GM23338 (cell line): ENCODE data around the gene CTSG. TPM values are rescaled to one million over a fixed set of nuclear protein-coding genes. Genes with fewer than 3 reads are reported as not detected.
A peak's percentile ranks its signal among the peaks of the same experiment; 100 is the strongest.
"Not testable (repeated sequence)": the region's sequence is repeated elsewhere in the genome, so short reads cannot be mapped to it uniquely, and the experiment has no call there.

Experiments
- ATAC-seq: fragments of 200-7000 bp; cut with Tn5 transposase; 3 replicates; pipeline ENCODE4 v1.9.1; 2020
- DNase-seq: peaks from one replicate; pipeline ENCODE4 v3.0.0-alpha.2; 2015; ENCODE audit warnings: low spot score
- H2AFZ ChIP-seq: fragments of 200-600 bp; sonication (generic); 2 replicates; pipeline ENCODE4 v1.8.0; 2016; ENCODE audit warnings: antibody characterized with exemption, mild to moderate bottlenecking, moderate library complexity
- H3F3A ChIP-seq: fragments of 200-600 bp; sonication (generic); replicated peaks from 2 replicates; pipeline ENCODE4 v1.8.0; 2017; ENCODE audit warnings: antibody characterized with exemption, mixed run types, low read depth
- H3K27ac ChIP-seq: fragments of 200-600 bp; sonication (generic); 2 replicates; pipeline ENCODE4 v1.6.1; 2016; ENCODE audit warnings: low read depth
- H3K27me3 ChIP-seq: fragments of 200-600 bp; sonication (generic); 2 replicates; pipeline ENCODE4 v1.8.0; 2016; ENCODE audit warnings: mild to moderate bottlenecking, mixed run types, moderate library complexity; ENCODE audit not compliant: insufficient read depth
- H3K36me3 ChIP-seq: fragments of 200-600 bp; sonication (generic); 2 replicates; pipeline ENCODE4 v1.8.0; 2016; ENCODE audit warnings: mild to moderate bottlenecking; ENCODE audit not compliant: insufficient read depth
- H3K4me1 ChIP-seq: fragments of 200-600 bp; sonication (generic); 2 replicates; pipeline ENCODE4 v1.8.0; 2016; ENCODE audit warnings: mild to moderate bottlenecking, moderate library complexity; ENCODE audit not compliant: insufficient read depth
- H3K4me2 ChIP-seq: fragments of 200-600 bp; sonication (generic); 2 replicates; pipeline ENCODE4 v1.7.1; 2017; ENCODE audit warnings: mixed run types
- H3K4me3 ChIP-seq: fragments of 200-600 bp; sonication (generic); 2 replicates; pipeline ENCODE4 v1.6.1; 2016; ENCODE audit warnings: mixed run types
- H3K79me2 ChIP-seq: fragments of 200-600 bp; sonication (generic); replicated peaks from 2 replicates; pipeline ENCODE4 v1.8.0; 2017; ENCODE audit warnings: mild to moderate bottlenecking; ENCODE audit not compliant: insufficient read depth
- H3K9me2 ChIP-seq: fragments of 200-600 bp; sonication (generic); 2 replicates; pipeline ENCODE4 v1.8.0; 2017; ENCODE audit not compliant: insufficient read depth
- H4K20me1 ChIP-seq: fragments of 200-600 bp; sonication (generic); replicated peaks from 2 replicates; pipeline ENCODE4 v1.8.0; 2017; ENCODE audit warnings: mild to moderate bottlenecking; ENCODE audit not compliant: insufficient read depth
- H3K27ac Mint-ChIP-seq: 2 replicates; pipeline ENCODE4 v1.8.0; 2020; ENCODE audit warnings: inconsistent platforms, mild to moderate bottlenecking, moderate library complexity, mixed read lengths
- H3K27me3 Mint-ChIP-seq: 3 replicates; pipeline ENCODE4 v1.8.0; 2022; ENCODE audit warnings: low read depth, mild to moderate bottlenecking, moderate library complexity, mixed read lengths, inconsistent platforms; ENCODE audit not compliant: insufficient read depth, poor library complexity
- H3K36me3 Mint-ChIP-seq: 3 replicates; pipeline ENCODE4 v1.8.0; 2021; ENCODE audit warnings: low read depth, mild to moderate bottlenecking, inconsistent platforms, moderate library complexity, mixed read lengths
- H3K4me1 Mint-ChIP-seq: 3 replicates; pipeline ENCODE4 v1.8.0; 2020; ENCODE audit warnings: mild to moderate bottlenecking, inconsistent platforms, mixed read lengths
- H3K4me3 Mint-ChIP-seq: 3 replicates; pipeline ENCODE4 v1.8.0; 2021; ENCODE audit warnings: moderate library complexity, mild to moderate bottlenecking, inconsistent platforms, mixed read lengths
- H3K9me3 Mint-ChIP-seq: 3 replicates; pipeline ENCODE4 v1.8.0; 2020; ENCODE audit warnings: moderate library complexity, mild to moderate bottlenecking, inconsistent platforms, mixed read lengths
- POLR2AphosphoS5 ChIP-seq: IDR thresholded peaks from 2 replicates; pipeline ENCODE4 v1.6.1; 2016; ENCODE audit warnings: antibody characterized with exemption, low read depth
- ZNF462 ChIP-seq: fragments of 250-450 bp; sonication (Bioruptor Pico); IDR thresholded peaks from 2 replicates; pipeline ENCODE4 v1.5.0; 2020; ENCODE audit warnings: mild to moderate bottlenecking, moderate library complexity
- polyA plus RNA-seq: library from polyadenylated mRNA; unstranded; fragments of >200 nt; fragmentation: Nextera tagmentation; extraction: Ambion mirVana; gene quantifications from 2 replicates; pipeline ENCODE4 v1.2.1, GENCODE V29; 2016
- total RNA-seq: library from RNA; depleted of rRNA; stranded (reverse); fragments of >200 nt; shearing (Covaris generic); gene quantifications from 2 replicates; pipeline ENCODE4 v1.2.3, GENCODE V29; 2014; rRNA removed

Gene CTSG
- total and polyA plus RNA-seq, 2 experiments from 2014 or later, result not detected

DNA sequence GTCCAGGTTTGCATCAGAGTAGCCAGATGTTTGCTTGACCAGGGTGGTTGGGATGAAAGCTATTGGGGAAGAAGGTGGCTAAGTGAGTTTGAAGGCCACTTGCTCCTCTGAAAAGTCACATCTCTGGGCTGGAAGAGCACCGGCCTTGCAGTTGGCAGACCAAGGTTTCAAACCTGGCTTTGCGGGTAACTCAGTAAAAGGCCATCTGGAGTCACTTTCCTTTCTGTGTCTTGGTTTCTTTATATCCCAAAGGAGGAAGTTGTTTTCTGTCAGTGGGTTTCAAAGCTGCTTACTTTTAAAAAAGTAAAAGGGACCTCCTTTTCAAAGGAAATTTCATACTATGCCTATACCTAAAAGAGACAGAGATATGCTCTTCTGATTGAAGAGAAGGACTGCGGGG, 41.8 kb downstream of the CTSG start (continued):
- TF ChIP-seq ZNF462 (CRISPR knock-in tag), result no peak
- TF ChIP-seq POLR2AphosphoS5, result no peak

DNA sequence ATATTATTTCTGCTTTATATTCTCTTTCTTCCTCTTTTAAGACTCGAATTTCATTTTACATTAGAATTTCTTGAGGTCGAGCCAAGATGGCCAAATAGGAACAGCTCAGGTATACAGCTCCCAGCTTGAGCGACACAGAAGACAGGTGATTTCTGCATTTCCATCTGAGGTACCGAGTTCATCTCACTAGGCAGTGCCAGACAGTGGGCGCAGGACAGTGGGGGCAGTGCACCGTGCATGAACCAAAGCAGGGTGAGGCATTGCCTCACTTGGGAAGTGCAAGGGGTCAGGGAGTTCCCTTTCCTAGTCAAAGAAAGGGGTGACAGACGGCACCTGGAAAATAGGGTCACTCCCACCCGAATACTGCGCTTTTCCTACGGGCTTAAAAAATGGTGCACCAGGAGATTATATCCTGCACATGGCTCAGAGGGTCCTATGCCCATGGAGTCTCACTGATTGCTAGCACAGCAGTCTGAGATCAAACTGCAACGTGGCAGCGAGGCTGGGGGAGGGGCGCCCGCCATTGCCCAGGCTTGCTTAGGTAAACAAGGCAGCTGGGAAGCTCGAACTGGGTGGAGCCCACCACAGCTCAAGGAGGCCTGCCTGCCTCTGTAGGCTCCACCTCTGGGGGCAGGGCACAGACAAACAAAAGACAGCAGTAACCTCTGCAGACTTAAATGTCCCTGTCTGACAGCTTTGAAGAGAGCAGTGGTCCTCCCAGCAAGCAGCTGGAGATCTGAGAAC, 50.0 kb downstream of the CTSG start:
- H3K36me3 ChIP-seq, DNase-seq, H4K20me1 ChIP-seq, H3K4me3 Mint-ChIP-seq, ATAC-seq, H3K4me1 Mint-ChIP-seq, H3K27ac ChIP-seq, H3K27me3 ChIP-seq, H3F3A ChIP-seq, H3K27ac Mint-ChIP-seq, H3K27me3 Mint-ChIP-seq, H3K79me2 ChIP-seq, H3K36me3 Mint-ChIP-seq, H3K9me2 ChIP-seq, H3K4me1 ChIP-seq: not testable (repeated sequence)
- Histone ChIP-seq H3K4me3 (peak overlapping the region; percentile 23; the same call in 1 of the 2 replicates), H3K4me2 (peak overlapping the region; percentile 28; the same call in 1 of the 2 replicates), H2AFZ (peak overlapping the region; percentile 70)
- H3K9me3 Mint-ChIP-seq, result peaks cover 13% of the 10 kb centered on the region; the same call in 2 of the 3 replicates

Other genes with a start within 250 kb of the CTSG start
- 0.10 and 1.5 TPM in 2 replicates for gene ADCY4, start 241.2 kb downstream of the CTSG start, total RNA-seq
- 0.40 and 0.68 TPM in 2 replicates for gene ADCY4, start 241.2 kb downstream of the CTSG start, polyA plus RNA-seq
- 0.16 and 1.5 TPM in 2 replicates for gene RIPK3, start 236.3 kb downstream of the CTSG start, total RNA-seq
- 0.31 and 0.32 TPM in 2 replicates for gene RIPK3, start 236.3 kb downstream of the CTSG start, polyA plus RNA-seq
- 20.7 and 26.6 TPM in 2 replicates for gene NFATC4, start 208.1 kb downstream of the CTSG start, total RNA-seq
- 16.7 and 20.9 TPM in 2 replicates for gene NFATC4, start 208.1 kb downstream of the CTSG start, polyA plus RNA-seq
- 17.5 and 20.0 TPM in 2 replicates for gene NYNRIN, start 177.2 kb downstream of the CTSG start, total RNA-seq
- gene NYNRIN, start 177.2 kb downstream of the CTSG start, polyA plus RNA-seq, result 3.1 TPM in 2 replicates
- gene CBLN3, start 146.6 kb downstream of the CTSG start, total RNA-seq, result 0.07 TPM in 1 of 2 replicates, not detected in the other
- gene CBLN3, start 146.6 kb downstream of the CTSG start, polyA plus RNA-seq, result 0.19 and 0.23 TPM in 2 replicates
- 21.9 and 28.1 TPM in 2 replicates for gene KHNYN, start 146.3 kb downstream of the CTSG start, total RNA-seq
- 2.1 and 2.7 TPM in 2 replicates for gene KHNYN, start 146.3 kb downstream of the CTSG start, polyA plus RNA-seq
- 9.0 and 22.9 TPM in 2 replicates for gene SDR39U1, start 133.5 kb downstream of the CTSG start, total RNA-seq
- 60.6 and 66.5 TPM in 2 replicates for gene SDR39U1, start 133.5 kb downstream of the CTSG start, polyA plus RNA-seq
- gene CMA1, start 68.0 kb downstream of the CTSG start, total RNA-seq, result not detected in 2 replicates
- gene CMA1, start 68.0 kb downstream of the CTSG start, polyA plus RNA-seq, result not detected in 2 replicates
- gene GZMH, start 33.4 kb upstream of the CTSG start, total RNA-seq, result not detected in 2 replicates
- not detected in 2 replicates for gene GZMH, start 33.4 kb upstream of the CTSG start, polyA plus RNA-seq
- gene GZMB, start 57.9 kb upstream of the CTSG start, total RNA-seq, result not detected in 2 replicates
- gene GZMB, start 57.9 kb upstream of the CTSG start, polyA plus RNA-seq, result not detected in 2 replicates